HUES6 (cell line): ENCODE data around the gene MRPL37.
"Not testable (repeated sequence)": the region's sequence is repeated elsewhere in the genome, so short reads cannot be mapped to it uniquely, and the experiment has no call there.

Source experiments
- H3K27ac ChIP-seq: 2 replicates; pipeline ENCODE4 v1.7.0; 2013; ENCODE audit warnings: low read depth, mild to moderate bottlenecking, low read length, inconsistent platforms
- H3K27me3 ChIP-seq: 2 replicates; pipeline ENCODE4 v1.6.1; 2013; ENCODE audit warnings: low read length; ENCODE audit not compliant: control insufficient read depth, insufficient read depth
- H3K36me3 ChIP-seq: 2 replicates; pipeline ENCODE4 v1.6.1; 2013; ENCODE audit warnings: low read length; ENCODE audit not compliant: control insufficient read depth, insufficient read depth
- H3K4me1 ChIP-seq: 2 replicates; pipeline ENCODE4 v1.6.1; 2013; ENCODE audit warnings: low read length; ENCODE audit not compliant: control insufficient read depth, insufficient read depth
- H3K4me3 ChIP-seq: 2 replicates; pipeline ENCODE4 v1.5.1; 2013; ENCODE audit warnings: low read depth, low read length
- H3K9ac ChIP-seq: one replicate; pipeline ENCODE4 v1.6.1; 2013; ENCODE audit warnings: mild to moderate bottlenecking, low read length
- H3K9me3 ChIP-seq: 2 replicates; pipeline ENCODE4 v1.6.1; 2013; ENCODE audit warnings: low read depth, low read length; ENCODE audit not compliant: control insufficient read depth, insufficient read depth

The MRPL37 gene

GRCh38 chr1:54191525-54191924, 8.4 kb upstream of the MRPL37 start:
- H3K9ac ChIP-seq = no peak overlapping the region
- peaks cover 34% of the 10 kb centered on the region for H3K36me3 ChIP-seq
- no peak overlapping the region for H3K27ac ChIP-seq
- no peak overlapping the region for H3K4me3 ChIP-seq
- no peaks in the 10 kb centered on the region for H3K27me3 ChIP-seq
- H3K4me1 ChIP-seq = no peaks in the 10 kb centered on the region
- no peaks in the 10 kb centered on the region for H3K9me3 ChIP-seq

DNA sequence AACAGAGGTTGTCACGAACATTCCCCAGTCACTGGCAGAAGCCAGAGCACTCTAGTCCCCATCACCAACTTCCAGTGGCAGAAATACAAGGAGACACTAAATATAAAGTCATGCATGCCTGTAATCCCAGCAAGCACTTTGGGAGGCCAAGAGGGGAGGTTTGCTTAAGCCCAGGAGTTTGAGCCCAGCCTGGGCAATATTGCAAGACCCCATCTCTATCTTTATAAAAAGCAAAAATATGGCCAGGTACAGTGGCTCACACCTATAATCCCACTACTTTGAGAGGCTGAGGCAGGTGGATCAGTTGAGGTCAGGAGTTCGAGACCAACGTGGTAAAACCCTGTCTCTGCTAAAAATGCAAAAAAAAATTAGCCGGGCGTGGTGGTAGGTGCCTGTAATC, 6.5 kb upstream of the MRPL37 start:
- no peaks in the 10 kb centered on the region for H3K27me3 ChIP-seq
- no peak overlapping the region for H3K9ac ChIP-seq
- no peaks in the 10 kb centered on the region for H3K9me3 ChIP-seq
- H3K4me1 ChIP-seq = no peaks in the 10 kb centered on the region
- H3K27ac ChIP-seq = no peak overlapping the region
- peaks cover 34% of the 10 kb centered on the region for H3K36me3 ChIP-seq
- no peak overlapping the region for H3K4me3 ChIP-seq

- Histone ChIP-seq H3K27ac (no peak overlapping the region), H3K9ac (peak overlapping the region; percentile 69), H3K27me3 (no peaks in the 10 kb centered on the region; the same call in 1 of the 2 replicates), H3K9me3 (no peaks in the 10 kb centered on the region), H3K4me3 (peak overlapping the region; percentile 89), H3K36me3 (peaks cover 24% of the 10 kb centered on the region; the same call in 1 of the 2 replicates), H3K4me1 (peaks cover 15% of the 10 kb centered on the region)
Measured at GRCh38 chr1:54199151-54199764, 709 bp upstream of the MRPL37 start.

- Histone ChIP-seq H3K9ac (peak overlapping the region; percentile 94), H3K4me1 (peaks cover 15% of the 10 kb centered on the region), H3K36me3 (peaks cover 28% of the 10 kb centered on the region), H3K9me3 (no peaks in the 10 kb centered on the region), H3K27ac (peak overlapping the region; percentile 76; the same call in 1 of the 2 replicates), H3K4me3 (peak overlapping the region; percentile 89), H3K27me3 (no peaks in the 10 kb centered on the region; the same call in 1 of the 2 replicates)
Measured at GRCh38 chr1:54200519-54200997, 591 bp downstream of the MRPL37 start.

- Histone ChIP-seq H3K36me3 (peaks cover 51% of the 10 kb centered on the region), H3K9ac (no peak overlapping the region), H3K9me3 (no peaks in the 10 kb centered on the region), H3K4me3 (no peak overlapping the region), H3K27me3 (no peaks in the 10 kb centered on the region; the same call in 1 of the 2 replicates), H3K27ac (no peak overlapping the region), H3K4me1 (peaks cover 13% of the 10 kb centered on the region)
Measured at GRCh38 chr1:54204199-54204598, 4.2 kb downstream of the MRPL37 start.

DNA sequence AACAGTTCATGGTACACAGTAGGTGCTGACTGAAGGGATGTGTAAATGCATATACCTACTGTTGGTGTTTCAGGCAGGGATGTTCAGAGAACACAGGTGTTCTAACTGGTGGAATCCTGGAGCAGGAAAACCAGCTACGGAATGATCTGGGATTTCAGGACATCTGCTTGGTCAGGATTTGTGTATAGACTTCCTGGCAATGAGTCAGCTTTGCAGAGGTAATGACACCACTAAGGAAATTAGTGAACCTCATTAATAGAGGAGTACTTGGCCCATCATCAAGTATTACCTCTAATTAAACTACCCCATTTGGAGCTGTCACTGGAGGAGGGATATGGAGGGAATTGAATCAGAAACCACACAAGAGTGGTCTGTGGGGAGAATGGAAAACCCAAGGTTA, 7.3 kb downstream of the MRPL37 start:
- no peak overlapping the region for H3K27ac ChIP-seq
- no peak overlapping the region for H3K4me3 ChIP-seq
- no peak overlapping the region for H3K9ac ChIP-seq
- H3K27me3 ChIP-seq = no peaks in the 10 kb centered on the region
- H3K9me3 ChIP-seq = no peaks in the 10 kb centered on the region
- no peaks in the 10 kb centered on the region for H3K4me1 ChIP-seq
- peaks cover 77% of the 10 kb centered on the region for H3K36me3 ChIP-seq

- peaks cover 79% of the 10 kb centered on the region for H3K36me3 ChIP-seq
- H3K27ac ChIP-seq, H3K27me3 ChIP-seq, H3K9me3 ChIP-seq, H3K4me3 ChIP-seq, H3K9ac ChIP-seq, H3K4me1 ChIP-seq: not testable (repeated sequence)
Measured at GRCh38 chr1:54207896-54208295, 7.9 kb downstream of the MRPL37 start.

DNA sequence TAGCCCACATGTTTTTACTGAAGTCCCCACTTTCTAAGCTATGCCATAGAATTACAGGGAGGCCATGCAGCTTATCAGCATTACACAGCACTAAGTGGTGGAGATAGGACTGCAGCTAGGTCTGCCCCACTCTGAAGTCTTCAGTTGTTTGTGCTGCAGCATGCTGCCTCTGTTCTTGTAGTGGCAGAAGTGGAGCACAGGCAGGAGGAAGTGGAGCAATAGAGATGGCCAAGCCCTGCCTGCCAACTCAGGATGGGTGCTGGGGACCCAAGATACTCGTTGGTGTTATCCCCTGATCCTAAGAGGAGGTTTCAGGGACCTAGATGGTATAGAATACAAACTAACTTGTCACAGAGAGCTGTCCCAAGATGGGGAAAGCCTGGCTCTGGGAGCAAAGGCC, 12.9 kb downstream of the MRPL37 start:
- no peaks in the 10 kb centered on the region for H3K9me3 ChIP-seq
- H3K27me3 ChIP-seq = no peaks in the 10 kb centered on the region
- H3K27ac ChIP-seq = no peak overlapping the region
- peaks cover 95% of the 10 kb centered on the region for H3K36me3 ChIP-seq
- no peak overlapping the region for H3K9ac ChIP-seq
- H3K4me3 ChIP-seq = no peak overlapping the region
- no peaks in the 10 kb centered on the region for H3K4me1 ChIP-seq

GRCh38 chr1:54215523-54215922, 15.6 kb downstream of the MRPL37 start:
- Histone ChIP-seq H3K27me3 (no peaks in the 10 kb centered on the region), H3K36me3 (peaks cover 94% of the 10 kb centered on the region), H3K27ac (no peak overlapping the region), H3K9me3 (no peaks in the 10 kb centered on the region), H3K9ac (no peak overlapping the region), H3K4me3 (no peak overlapping the region), H3K4me1 (peaks cover 3% of the 10 kb centered on the region; the same call in 1 of the 2 replicates)

- peaks cover 58% of the 10 kb centered on the region for H3K36me3 ChIP-seq
- no peaks in the 10 kb centered on the region for H3K9me3 ChIP-seq
- no peaks in the 10 kb centered on the region for H3K27me3 ChIP-seq
- no peak overlapping the region for H3K4me3 ChIP-seq
- no peak overlapping the region for H3K27ac ChIP-seq
- no peak overlapping the region for H3K9ac ChIP-seq
- peaks cover 8% of the 10 kb centered on the region; the same call in 1 of the 2 replicates for H3K4me1 ChIP-seq
Measured at GRCh38 chr1:54218883-54219687, 19.1 kb downstream of the MRPL37 start.

DNA sequence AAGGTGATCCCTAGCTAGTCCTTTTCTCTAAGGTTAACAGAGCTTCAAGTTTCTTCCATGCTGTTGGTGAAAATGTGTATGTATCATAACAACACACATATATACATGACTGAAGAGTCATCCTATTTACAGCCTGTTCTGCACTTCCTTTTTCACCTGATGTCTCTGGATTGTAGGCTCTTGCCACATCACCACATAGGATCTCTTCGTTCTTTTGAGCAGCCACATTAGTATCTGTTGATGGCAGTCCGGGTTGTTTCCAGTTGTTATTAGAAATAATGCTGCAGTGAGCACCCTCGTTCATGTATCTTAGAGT, 19.7 kb downstream of the MRPL37 start:
- no peak overlapping the region for H3K4me3 ChIP-seq
- H3K36me3 ChIP-seq = peaks cover 52% of the 10 kb centered on the region
- H3K9ac ChIP-seq = no peak overlapping the region
- peaks cover 8% of the 10 kb centered on the region; the same call in 1 of the 2 replicates for H3K4me1 ChIP-seq
- H3K27me3 ChIP-seq = no peaks in the 10 kb centered on the region
- no peak overlapping the region for H3K27ac ChIP-seq
- no peaks in the 10 kb centered on the region for H3K9me3 ChIP-seq
